Lower lobe of right lung (tissue), 2 donors: ENCODE data around the gene KCNK15. TPM values are rescaled to one million over a fixed set of nuclear protein-coding genes. Genes with fewer than 3 reads are reported as not detected.

Experiments
- ATAC-seq, 2 donors: fragments of 200-7000 bp; cut with Tn5 transposase; one replicate each; pipeline ENCODE4 v1.9.1; 2020 to 2022; ENCODE audit warnings: mild to moderate bottlenecking in 2 of 2, moderate library complexity in 2 of 2
- DNase-seq: peaks from one replicate; pipeline ENCODE4 v3.0.0-alpha.2; 2020
- H3K27ac ChIP-seq: fragments of 200-600 bp; one replicate; pipeline ENCODE4 v1.8.0; 2022
- H3K27me3 ChIP-seq: fragments of 200-600 bp; one replicate; pipeline ENCODE4 v1.8.0; 2022; ENCODE audit warnings: low read depth
- H3K36me3 ChIP-seq: fragments of 200-600 bp; one replicate; pipeline ENCODE4 v1.8.0; 2022; ENCODE audit warnings: mild to moderate bottlenecking
- H3K4me1 ChIP-seq: fragments of 200-600 bp; one replicate; pipeline ENCODE4 v1.8.0; 2022
- H3K4me3 ChIP-seq: fragments of 200-600 bp; one replicate; pipeline ENCODE4 v1.8.0; 2022; ENCODE audit warnings: mild to moderate bottlenecking
- H3K9me3 ChIP-seq: fragments of 200-600 bp; one replicate; pipeline ENCODE4 v1.8.0; 2022
- intact Hi-C: fragments of 100-400 bp; cut with DNase I; formaldehyde crosslinking; loops from one replicate; pipeline ENCODE4 v1.11.0; 2022
- total RNA-seq: library from RNA; stranded (reverse); fragmentation: NEBNext Ultra II Directional; extraction: Animal tissue kit (Norgen Biotek cat#: 25700); gene quantifications from one replicate; pipeline ENCODE4 v1.2.1, GENCODE V29; 2021
- TF ChIP-seq, protein P1 (sequence below): fragments of 200-600 bp; IDR thresholded peaks from one replicate; pipeline ENCODE4 v1.8.0; 2022; ENCODE audit warnings: antibody characterized with exemption, mild to moderate bottlenecking
- donor health status: DM: no; HTN: yes; CAD: no; lungs with severe emphysema.

Gene KCNK15
- total RNA-seq, 1 donor from 2014 or later, result 0.89 TPM

DNA sequence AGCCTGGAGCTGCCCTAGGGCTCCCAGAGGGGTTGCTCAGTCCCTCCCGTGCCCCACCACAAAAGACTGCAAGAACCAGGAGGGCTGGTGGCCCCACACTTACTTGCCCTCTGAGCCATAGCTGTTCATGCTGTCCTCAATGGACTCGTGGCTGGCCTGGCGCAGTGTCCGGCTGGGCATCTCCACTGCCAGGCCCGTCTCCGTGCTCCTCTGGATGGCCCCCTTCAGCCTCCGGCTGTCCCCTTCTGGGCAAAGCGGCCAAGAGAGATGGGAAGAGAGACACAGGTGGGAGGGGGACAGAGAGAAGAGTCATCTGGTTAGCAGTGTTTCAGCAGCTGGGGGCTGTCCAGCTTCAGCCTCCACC, 25.5 kb downstream of the KCNK15 start:
- Histone ChIP-seq H3K36me3 (no peaks in the 10 kb centered on the region), H3K27me3 (peaks cover 8% of the 10 kb centered on the region), H3K4me3 (no peak overlapping the region), H3K27ac (no peak overlapping the region), H3K4me1 (no peaks in the 10 kb centered on the region), H3K9me3 (no peaks in the 10 kb centered on the region)
- TF ChIP-seq, protein P1, sequence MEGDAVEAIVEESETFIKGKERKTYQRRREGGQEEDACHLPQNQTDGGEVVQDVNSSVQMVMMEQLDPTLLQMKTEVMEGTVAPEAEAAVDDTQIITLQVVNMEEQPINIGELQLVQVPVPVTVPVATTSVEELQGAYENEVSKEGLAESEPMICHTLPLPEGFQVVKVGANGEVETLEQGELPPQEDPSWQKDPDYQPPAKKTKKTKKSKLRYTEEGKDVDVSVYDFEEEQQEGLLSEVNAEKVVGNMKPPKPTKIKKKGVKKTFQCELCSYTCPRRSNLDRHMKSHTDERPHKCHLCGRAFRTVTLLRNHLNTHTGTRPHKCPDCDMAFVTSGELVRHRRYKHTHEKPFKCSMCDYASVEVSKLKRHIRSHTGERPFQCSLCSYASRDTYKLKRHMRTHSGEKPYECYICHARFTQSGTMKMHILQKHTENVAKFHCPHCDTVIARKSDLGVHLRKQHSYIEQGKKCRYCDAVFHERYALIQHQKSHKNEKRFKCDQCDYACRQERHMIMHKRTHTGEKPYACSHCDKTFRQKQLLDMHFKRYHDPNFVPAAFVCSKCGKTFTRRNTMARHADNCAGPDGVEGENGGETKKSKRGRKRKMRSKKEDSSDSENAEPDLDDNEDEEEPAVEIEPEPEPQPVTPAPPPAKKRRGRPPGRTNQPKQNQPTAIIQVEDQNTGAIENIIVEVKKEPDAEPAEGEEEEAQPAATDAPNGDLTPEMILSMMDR, result no peak
- intact Hi-C loops, result no loop called here
- DNase-seq, result no peak
- no peak for ATAC-seq

DNA sequence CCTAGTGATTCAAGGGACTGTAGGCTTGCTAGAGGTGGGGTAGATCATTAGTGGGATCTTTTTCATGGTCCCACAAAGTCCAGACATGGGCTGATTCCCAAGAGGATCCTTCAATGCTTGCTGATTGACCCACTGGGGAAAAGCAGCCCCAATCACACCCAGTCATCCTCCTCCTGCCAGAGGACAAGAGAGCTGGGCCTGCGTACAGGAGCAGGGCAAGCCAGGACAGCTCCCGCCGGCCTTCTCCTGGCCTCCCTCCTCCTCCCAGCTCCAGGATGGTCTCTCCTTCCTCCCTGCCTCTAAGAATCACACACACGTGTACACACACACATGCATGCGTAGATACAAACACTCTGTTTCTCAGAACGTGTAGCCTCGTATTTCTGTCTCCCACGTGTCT, 27.0 kb downstream of the KCNK15 start:
- no peaks in the 10 kb centered on the region for H3K4me1 ChIP-seq
- ATAC-seq (no peak), DNase-seq (no peak)
- TF ChIP-seq, protein P1, result no peak
- H3K27me3 ChIP-seq, result peaks cover 5% of the 10 kb centered on the region
- no peak overlapping the region for H3K4me3 ChIP-seq
- no peaks in the 10 kb centered on the region for H3K36me3 ChIP-seq
- intact Hi-C loops, result no loop called here
- no peak overlapping the region for H3K27ac ChIP-seq
- no peaks in the 10 kb centered on the region for H3K9me3 ChIP-seq

DNA sequence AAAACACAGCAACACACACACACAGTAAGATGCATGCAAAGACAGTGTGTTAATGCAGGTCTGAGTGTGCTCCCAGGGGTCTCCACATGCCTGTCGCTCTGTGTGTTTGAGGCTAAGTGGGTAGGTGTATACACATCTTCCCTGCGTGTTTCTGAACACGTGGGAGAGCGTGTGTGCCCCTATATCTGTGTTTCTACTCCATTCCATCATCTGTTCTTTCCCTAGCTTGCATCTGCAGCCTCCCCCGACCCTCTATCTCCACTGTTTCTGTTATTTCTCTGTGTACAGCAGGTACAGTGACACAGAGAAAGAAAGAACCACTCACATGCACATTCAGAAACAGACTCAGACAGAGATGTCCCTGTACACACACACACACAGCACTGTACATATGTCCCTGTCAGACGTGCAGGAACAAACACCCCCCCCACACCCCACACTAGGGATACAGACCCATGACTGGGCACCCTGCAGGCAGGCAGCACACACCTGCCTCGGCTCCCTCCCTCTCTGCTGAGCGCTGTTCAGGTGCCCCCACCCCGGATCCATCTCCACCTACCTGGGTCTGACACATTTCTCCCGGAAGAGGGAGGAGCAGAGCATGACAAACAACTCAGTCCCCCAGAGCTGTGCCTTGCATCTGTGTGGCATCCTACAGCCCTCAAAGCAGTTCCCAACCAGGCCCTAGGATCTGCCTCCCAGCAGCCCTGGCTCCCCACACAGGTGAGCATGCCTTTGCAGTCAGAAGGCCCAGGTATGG, 27.6 kb downstream of the KCNK15 start:
- Histone ChIP-seq H3K4me1 (no peaks in the 10 kb centered on the region), H3K9me3 (no peaks in the 10 kb centered on the region), H3K36me3 (no peaks in the 10 kb centered on the region), H3K4me3 (no peak overlapping the region), H3K27ac (no peak overlapping the region), H3K27me3 (peaks cover 5% of the 10 kb centered on the region)
- intact Hi-C loops, result no loop called here
- DNase-seq (no peak), ATAC-seq (no peak)
- TF ChIP-seq, protein P1, result no peak

DNA sequence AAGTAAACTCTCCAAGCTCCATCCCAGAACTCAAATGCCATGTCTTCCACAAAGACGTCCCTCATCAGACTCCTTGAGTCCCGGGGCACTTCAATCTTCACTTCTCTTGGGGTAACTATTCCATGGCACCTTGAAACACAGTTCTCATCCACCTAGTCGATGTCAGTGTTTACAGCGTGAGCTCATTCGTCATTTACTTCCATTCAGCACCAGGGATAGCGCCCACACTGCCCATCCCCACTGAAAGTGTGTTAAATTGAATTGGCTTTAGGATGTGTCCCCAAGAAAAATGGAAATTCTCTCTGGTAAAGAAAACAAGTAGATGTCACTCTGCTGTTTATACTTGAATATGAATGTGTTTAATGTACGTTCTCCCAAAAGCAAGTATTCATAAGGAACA, 31.3 kb downstream of the KCNK15 start:
- H3K27ac ChIP-seq, result no peak overlapping the region
- ATAC-seq, result no peak
- TF ChIP-seq, protein P1, result no peak
- H3K36me3 ChIP-seq, result no peaks in the 10 kb centered on the region
- no peaks in the 10 kb centered on the region for H3K4me1 ChIP-seq
- H3K27me3 ChIP-seq, result peaks cover 5% of the 10 kb centered on the region
- no peak for DNase-seq
- H3K9me3 ChIP-seq, result no peaks in the 10 kb centered on the region
- H3K4me3 ChIP-seq, result no peak overlapping the region
- intact Hi-C loops, result no loop called here

DNA sequence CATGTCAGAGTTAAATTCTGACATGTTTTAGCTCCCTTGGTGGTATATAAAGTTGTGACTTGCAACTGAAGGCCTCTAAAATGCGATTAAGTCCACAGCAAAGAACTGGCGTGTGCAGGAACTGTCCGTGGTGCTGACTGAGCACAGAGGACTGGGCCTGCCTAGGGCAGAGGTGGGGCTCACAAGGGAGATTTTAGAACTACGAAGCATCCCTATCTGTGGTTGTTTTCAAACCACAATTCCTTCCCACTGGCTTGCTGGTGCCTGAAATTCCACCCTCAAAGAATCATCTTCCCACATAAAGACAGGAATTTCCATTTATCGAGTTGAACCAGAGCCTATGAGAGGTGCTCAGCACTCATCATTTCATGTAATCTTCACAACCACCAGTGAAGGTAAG, 34.6 kb downstream of the KCNK15 start:
- Histone ChIP-seq H3K4me3 (no peak overlapping the region), H3K36me3 (no peaks in the 10 kb centered on the region), H3K27ac (no peak overlapping the region), H3K9me3 (no peaks in the 10 kb centered on the region), H3K27me3 (no peaks in the 10 kb centered on the region), H3K4me1 (no peaks in the 10 kb centered on the region)
- intact Hi-C loops, result no loop called here
- ATAC-seq, result peak in 1 of 2 donors; percentile 50
- DNase-seq, result no peak
- TF ChIP-seq, protein P1, result no peak
